ENCODE results near the gene LCE2D. TPM values are rescaled to one million over a fixed set of nuclear protein-coding genes. Genes with fewer than 3 reads are reported as not detected.

Gene LCE2D
- total RNA-seq, 4 donors from 2014 or later = 293 to 644 (median 312) TPM

DNA sequence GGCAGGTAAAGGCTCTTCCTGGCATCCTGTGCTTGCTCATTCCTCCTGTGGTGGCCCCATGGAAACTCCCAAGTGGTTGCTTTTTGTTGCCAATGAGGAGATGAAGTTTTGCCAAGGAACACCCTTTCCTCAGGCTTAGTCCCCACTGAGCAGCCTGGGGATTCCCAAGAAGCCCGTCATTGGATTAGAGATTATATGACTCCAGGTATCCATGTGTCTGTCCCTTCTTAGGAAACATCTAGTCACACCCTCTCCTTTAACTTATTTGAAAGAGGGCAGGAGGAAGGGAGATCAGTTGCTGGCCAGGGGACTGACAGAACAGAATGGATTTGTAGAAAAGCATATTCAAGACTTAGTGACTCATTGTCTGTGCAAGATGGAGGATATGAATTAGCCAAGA lies 36.4 kb upstream of the LCE2D start:
- no peak for TF ChIP-seq POLR2A (IDR thresholded peaks at IDR 0.05)
- TF ChIP-seq, protein P1, sequence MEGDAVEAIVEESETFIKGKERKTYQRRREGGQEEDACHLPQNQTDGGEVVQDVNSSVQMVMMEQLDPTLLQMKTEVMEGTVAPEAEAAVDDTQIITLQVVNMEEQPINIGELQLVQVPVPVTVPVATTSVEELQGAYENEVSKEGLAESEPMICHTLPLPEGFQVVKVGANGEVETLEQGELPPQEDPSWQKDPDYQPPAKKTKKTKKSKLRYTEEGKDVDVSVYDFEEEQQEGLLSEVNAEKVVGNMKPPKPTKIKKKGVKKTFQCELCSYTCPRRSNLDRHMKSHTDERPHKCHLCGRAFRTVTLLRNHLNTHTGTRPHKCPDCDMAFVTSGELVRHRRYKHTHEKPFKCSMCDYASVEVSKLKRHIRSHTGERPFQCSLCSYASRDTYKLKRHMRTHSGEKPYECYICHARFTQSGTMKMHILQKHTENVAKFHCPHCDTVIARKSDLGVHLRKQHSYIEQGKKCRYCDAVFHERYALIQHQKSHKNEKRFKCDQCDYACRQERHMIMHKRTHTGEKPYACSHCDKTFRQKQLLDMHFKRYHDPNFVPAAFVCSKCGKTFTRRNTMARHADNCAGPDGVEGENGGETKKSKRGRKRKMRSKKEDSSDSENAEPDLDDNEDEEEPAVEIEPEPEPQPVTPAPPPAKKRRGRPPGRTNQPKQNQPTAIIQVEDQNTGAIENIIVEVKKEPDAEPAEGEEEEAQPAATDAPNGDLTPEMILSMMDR (IDR thresholded peaks at IDR 0.05) = no peak
- DNase-seq (ENCODE audit: low spot score in 2 of 2) = no peak
- 36 to 61% methylated on average over 1 of the region's 1 CpG for WGBS, 2 donors
- H3K4me3 ChIP-seq (ENCODE audit: low read depth, poor library complexity, severe bottlenecking) = no peak overlapping the region
- intact Hi-C loops (cut with DNase I; ENCODE audit: low total_unique reads) = no loop called here

DNA sequence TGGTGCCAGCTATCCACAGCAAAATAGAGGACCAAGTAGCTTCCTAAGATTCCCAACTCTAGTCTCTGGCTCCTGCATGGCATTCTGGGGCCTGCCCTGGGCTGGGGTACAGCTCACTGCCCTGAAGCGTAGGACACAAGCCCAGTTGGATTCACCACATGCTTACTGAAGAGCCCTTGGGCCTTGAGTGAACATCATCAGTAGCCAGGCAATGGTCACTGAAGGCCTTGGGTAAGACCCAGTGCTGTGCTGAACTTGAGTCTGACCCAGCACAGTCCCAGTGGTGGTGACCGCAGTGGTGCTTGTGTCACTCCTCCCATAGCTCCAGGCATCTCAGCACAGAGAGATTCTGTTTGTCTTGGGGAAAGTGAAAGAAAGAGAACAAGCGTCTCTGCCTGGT lies 32.6 kb upstream of the LCE2D start:
- TF ChIP-seq POLR2A (IDR thresholded peaks at IDR 0.05) = no peak
- TF ChIP-seq, protein P1 (IDR thresholded peaks at IDR 0.05) = no peak
- intact Hi-C loops (cut with DNase I; ENCODE audit: low total_unique reads) = no loop called here
- DNase-seq (ENCODE audit: low spot score in 2 of 2) = no peak
- WGBS, 2 donors = 87 to 93% methylated on average over 3 of the region's 3 CpGs
- no peak overlapping the region for H3K4me3 ChIP-seq (ENCODE audit: low read depth, poor library complexity, severe bottlenecking)

DNA sequence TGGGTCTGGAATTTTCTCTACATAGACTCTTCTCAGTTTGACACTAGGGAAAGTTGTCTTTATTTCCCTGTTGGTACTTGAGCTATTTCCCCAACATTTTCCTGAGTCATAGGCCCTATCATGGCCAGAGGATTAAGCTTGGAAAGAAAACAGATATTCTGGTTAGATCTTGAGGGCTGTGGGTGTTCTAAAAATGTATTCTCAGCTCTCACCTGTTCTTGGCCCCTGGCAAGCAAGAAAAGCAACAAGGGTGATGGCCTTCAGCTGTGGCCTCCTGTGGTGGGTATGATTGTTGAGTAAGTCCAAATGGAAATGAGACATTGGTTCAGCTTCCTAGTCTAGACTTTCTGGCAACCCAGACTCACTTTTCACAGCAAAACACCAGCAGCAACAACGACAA lies 22.8 kb upstream of the LCE2D start:
- DNase-seq (ENCODE audit: low spot score in 2 of 2) = no peak
- no peak overlapping the region for H3K4me3 ChIP-seq (ENCODE audit: low read depth, poor library complexity, severe bottlenecking)
- TF ChIP-seq, protein P1 (IDR thresholded peaks at IDR 0.05) = no peak
- no peak for TF ChIP-seq POLR2A (IDR thresholded peaks at IDR 0.05)
- WGBS, 2 donors = 74 to 77% methylated on average over 1 of the region's 1 CpG
- intact Hi-C loops (cut with DNase I; ENCODE audit: low total_unique reads) = no loop called here

DNA sequence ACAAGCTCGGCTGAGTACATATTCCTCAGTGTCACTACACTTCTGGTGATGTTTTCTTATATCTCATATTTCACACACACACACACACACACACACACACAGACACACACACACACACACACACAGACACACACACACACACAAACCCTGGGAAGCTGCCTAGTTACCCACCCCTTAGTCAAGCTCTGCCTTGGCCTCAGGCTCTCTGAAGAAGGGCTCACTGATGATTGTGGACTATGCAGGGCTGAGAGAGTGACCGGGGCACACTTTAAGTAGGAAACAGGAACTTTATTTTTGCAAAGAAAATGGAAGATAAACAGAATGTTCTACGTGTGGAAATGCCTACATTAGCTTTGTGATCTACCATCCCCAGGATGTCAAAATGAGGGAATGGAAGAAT lies 19.2 kb upstream of the LCE2D start:
- no peak for DNase-seq (ENCODE audit: low spot score in 2 of 2)
- intact Hi-C loops (cut with DNase I; ENCODE audit: low total_unique reads) = no loop called here
- H3K4me3 ChIP-seq (ENCODE audit: low read depth, poor library complexity, severe bottlenecking) = no peak overlapping the region
- 52 to 58% methylated on average over 3 of the region's 3 CpGs for WGBS, 2 donors
- no peak for TF ChIP-seq POLR2A (IDR thresholded peaks at IDR 0.05)
- TF ChIP-seq, protein P1 (IDR thresholded peaks at IDR 0.05) = no peak

DNA sequence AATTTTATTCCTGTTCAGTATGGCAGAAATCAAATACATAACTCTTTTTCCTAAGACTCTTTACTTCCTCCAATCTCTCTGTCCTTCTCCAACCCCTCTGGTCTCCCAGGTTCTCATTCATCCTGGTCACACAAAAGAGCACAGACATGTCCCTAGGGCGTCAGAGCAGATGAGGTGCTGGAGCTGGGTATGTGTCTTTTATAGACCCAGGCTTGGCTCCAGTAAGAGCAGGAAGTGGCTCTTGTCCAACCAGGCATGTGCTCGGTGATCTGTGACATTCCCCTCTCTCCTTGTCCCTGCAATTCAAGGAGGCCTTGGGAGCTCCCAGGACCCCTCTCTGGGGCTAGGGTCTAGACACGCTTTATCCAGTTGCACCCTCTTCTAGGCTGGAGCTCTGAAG lies 18.0 kb upstream of the LCE2D start:
- TF ChIP-seq, protein P1 (IDR thresholded peaks at IDR 0.05) = no peak
- no peak for TF ChIP-seq POLR2A (IDR thresholded peaks at IDR 0.05)
- intact Hi-C loops (cut with DNase I; ENCODE audit: low total_unique reads) = no loop called here
- DNase-seq (ENCODE audit: low spot score in 2 of 2) = no peak
- H3K4me3 ChIP-seq (ENCODE audit: low read depth, poor library complexity, severe bottlenecking) = no peak overlapping the region
- 30 to 42% methylated on average over 3 of the region's 3 CpGs for WGBS, 2 donors

DNA sequence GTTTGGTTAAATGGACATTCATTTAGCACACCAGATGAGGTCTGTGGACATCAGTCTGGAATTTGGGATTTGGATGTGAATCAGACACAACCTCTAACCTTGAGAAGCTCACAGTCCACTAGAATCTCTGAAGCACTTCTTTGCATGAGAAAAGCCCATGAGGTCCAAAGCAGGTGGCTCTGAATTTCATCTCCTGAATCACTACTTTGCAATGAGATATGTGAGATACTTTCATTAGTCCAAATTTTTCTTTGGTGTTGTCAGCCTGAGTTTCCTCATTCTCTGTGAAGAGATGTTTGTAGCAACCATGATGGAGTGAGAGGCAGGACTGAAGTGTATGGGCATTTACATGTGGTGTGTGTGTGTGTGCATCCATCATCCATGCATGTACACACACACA lies 16.5 kb upstream of the LCE2D start:
- intact Hi-C loops (cut with DNase I; ENCODE audit: low total_unique reads) = no loop called here

More for the DNA sequence above, 16.5 kb upstream of the LCE2D start:
- no peak overlapping the region for H3K4me3 ChIP-seq (ENCODE audit: low read depth, poor library complexity, severe bottlenecking)
- no peak for TF ChIP-seq POLR2A (IDR thresholded peaks at IDR 0.05)
- TF ChIP-seq, protein P1 (IDR thresholded peaks at IDR 0.05) = no peak
- DNase-seq (ENCODE audit: low spot score in 2 of 2) = no peak

Measured in lower leg skin (tissue), 4 donors.